ENCODE measurements around the gene CHST11.

DNA sequence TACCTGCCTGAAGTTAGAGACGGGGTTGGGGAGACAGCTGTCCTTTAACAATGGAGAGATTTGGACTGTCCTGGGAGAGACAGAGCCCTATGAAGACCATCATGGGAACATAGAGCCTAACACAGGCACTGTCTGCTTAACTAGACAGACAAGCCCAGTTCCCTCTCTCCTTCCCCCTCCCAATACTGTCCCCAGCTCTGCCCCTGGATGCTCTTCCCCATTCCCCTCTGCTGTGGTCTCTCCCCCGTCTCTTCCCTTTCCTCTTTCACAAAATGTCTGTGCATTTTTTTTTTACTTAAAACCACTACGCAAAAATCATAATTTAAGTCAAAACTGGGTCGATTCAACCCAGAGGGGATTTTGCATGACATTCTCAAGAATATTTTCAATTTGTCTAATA, 232.9 kb downstream of the CHST11 start:
- no peak for TF ChIP-seq POLR2A (IDR thresholded peaks at IDR 0.05)
- TF ChIP-seq, protein P1, sequence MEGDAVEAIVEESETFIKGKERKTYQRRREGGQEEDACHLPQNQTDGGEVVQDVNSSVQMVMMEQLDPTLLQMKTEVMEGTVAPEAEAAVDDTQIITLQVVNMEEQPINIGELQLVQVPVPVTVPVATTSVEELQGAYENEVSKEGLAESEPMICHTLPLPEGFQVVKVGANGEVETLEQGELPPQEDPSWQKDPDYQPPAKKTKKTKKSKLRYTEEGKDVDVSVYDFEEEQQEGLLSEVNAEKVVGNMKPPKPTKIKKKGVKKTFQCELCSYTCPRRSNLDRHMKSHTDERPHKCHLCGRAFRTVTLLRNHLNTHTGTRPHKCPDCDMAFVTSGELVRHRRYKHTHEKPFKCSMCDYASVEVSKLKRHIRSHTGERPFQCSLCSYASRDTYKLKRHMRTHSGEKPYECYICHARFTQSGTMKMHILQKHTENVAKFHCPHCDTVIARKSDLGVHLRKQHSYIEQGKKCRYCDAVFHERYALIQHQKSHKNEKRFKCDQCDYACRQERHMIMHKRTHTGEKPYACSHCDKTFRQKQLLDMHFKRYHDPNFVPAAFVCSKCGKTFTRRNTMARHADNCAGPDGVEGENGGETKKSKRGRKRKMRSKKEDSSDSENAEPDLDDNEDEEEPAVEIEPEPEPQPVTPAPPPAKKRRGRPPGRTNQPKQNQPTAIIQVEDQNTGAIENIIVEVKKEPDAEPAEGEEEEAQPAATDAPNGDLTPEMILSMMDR (IDR thresholded peaks at IDR 0.05), result no peak
